H1 (cell line): Measurements from ENCODE around the gene GYPC. TPM values are rescaled to one million over a fixed set of nuclear protein-coding genes. Genes with fewer than 3 reads are reported as not detected.

Experiments used
- CBX5 ChIP-seq: fragments of 300-800, 300-1000 bp; sonication (generic); IDR thresholded peaks from 2 replicates; pipeline ENCODE4 v1.7.1; 2016; ENCODE audit warnings: antibody characterized with exemption, low read length, low read depth
- CHD7 ChIP-seq: fragments of 300-600 bp; sonication (generic); IDR thresholded peaks from 2 replicates; pipeline ENCODE4 v1.7.1; 2012; ENCODE audit warnings: low read length, moderate library complexity, mild to moderate bottlenecking, inconsistent platforms; ENCODE audit not compliant: insufficient replicate concordance
- EGR1 ChIP-seq: IDR thresholded peaks from 2 replicates; pipeline ENCODE4 v1.6.1; 2011; ENCODE audit warnings: low read depth, low read length, borderline replicate concordance
- EZH2 ChIP-seq: fragments of 200-600 bp; sonication (generic); IDR thresholded peaks from 2 replicates; pipeline ENCODE4 v1.7.1; 2012; ENCODE audit warnings: low read depth, mild to moderate bottlenecking, moderate library complexity, low read length, inconsistent platforms; ENCODE audit not compliant: severe bottlenecking
- FOSL1 ChIP-seq: IDR thresholded peaks from 2 replicates; pipeline ENCODE4 v1.6.1; 2011; ENCODE audit warnings: mild to moderate bottlenecking, low read depth, low read length, moderate library complexity; ENCODE audit not compliant: insufficient read depth
- RAD21 ChIP-seq, 2 experiments: IDR thresholded peaks in 1 of 2; conservative IDR thresholded peaks in 1 of 2; 2 replicates each; pipeline ENCODE4 v1.6.1; 2011; ENCODE audit warnings: low read depth in 2 of 2, low read length in 2 of 2, improper control_type of control experiment in 1 of 2, inconsistent platforms in 1 of 2, mild to moderate bottlenecking in 1 of 2, moderate library complexity in 1 of 2
- SIRT6 ChIP-seq: IDR thresholded peaks from one replicate; pipeline ENCODE4 v1.7.1; 2012; ENCODE audit warnings: low read length, inconsistent platforms
- TAF7 ChIP-seq: optimal IDR thresholded peaks from 2 replicates; pipeline ENCODE3; 2011; ENCODE audit warnings: low read depth, mild to moderate bottlenecking, inconsistent platforms, low read length, moderate library complexity, borderline replicate concordance
- TEAD4 ChIP-seq: IDR thresholded peaks from 2 replicates; pipeline ENCODE4 v1.6.1; 2012; ENCODE audit warnings: low read depth, low read length, inconsistent platforms, mixed read lengths
- USF2 ChIP-seq: IDR thresholded peaks from 2 replicates; pipeline ENCODE4 v1.6.1; 2011; ENCODE audit warnings: low read length, improper control_type of control experiment
- polyA plus RNA-seq, 7 experiments: library from polyadenylated mRNA; depleted of rRNA in 3 of 7; stranded (reverse) in 5 of 7; unstranded in 2 of 7; fragments of >200 nt in 5 of 7; fragments of 200-250 nt in 2 of 7; gene quantifications; 1 replicate in 5 of 7; 2 replicates in 1 of 7; 4 replicates in 1 of 7; pipeline versions ENCODE4 v1.2.1 to v1.2.3, GENCODE V29; 2011 to 2013; ENCODE audit warnings: missing spikeins in 2 of 7, mixed read lengths in 2 of 7
- total RNA-seq: library from RNA; stranded (reverse); fragmentation: NEBNext Ultra II Directional; extraction: Animal tissue kit (Norgen Biotek cat#: 25700); gene quantifications from 2 replicates; pipeline ENCODE4 v1.2.1, GENCODE V29; 2021

GYPC gene
- total and polyA plus RNA-seq, 2 of the 8 experiments (the other 6 are each of a cell fraction or from before 2014, with no cell fraction given), result 26.8 to 53.6 TPM

GRCh38 chr2:126652323-126652891 lies 3.6 kb upstream of the GYPC start (continued):
- no peak for TF ChIP-seq CHD7
- TF ChIP-seq USF2, result no peak
- TF ChIP-seq CBX5, result no peak
- no peak for TF ChIP-seq TAF7
- TF ChIP-seq RAD21 (IDR thresholded peaks at IDR 0.05 in 1 of 2, conservative IDR thresholded peaks at IDR 0.05 in 1 of 2; ENCODE audit: low read depth in 2 of 2, low read length in 2 of 2), result no peak
- TF ChIP-seq TEAD4, result no peak
- TF ChIP-seq FOSL1, result no peak
- TF ChIP-seq EGR1, result no peak
- no peak for TF ChIP-seq EZH2
- no peak for TF ChIP-seq SIRT6
